Thoracic aorta (tissue), 2 donors: ENCODE results near the gene OR8K3. TPM values are rescaled to one million over a fixed set of nuclear protein-coding genes. Genes with fewer than 3 reads are reported as not detected.

Experiments
- ATAC-seq: fragments of 150-250 bp; one replicate; pipeline ENCODE4 v1.8.0; 2017; ENCODE audit warnings: low read depth; ENCODE audit not compliant: insufficient number of reproducible peaks, low FRiP score
- DNase-seq: peaks from one replicate; pipeline ENCODE4 v3.0.0-alpha.2; 2020; ENCODE audit warnings: low spot score
- H3K27ac ChIP-seq, 2 donors: fragments of 200-600 bp; sonication (generic); 1 replicate in 1 of 2; 2 replicates in 1 of 2; pipeline ENCODE4 v1.5.1; 2016; ENCODE audit warnings: mild to moderate bottlenecking in 2 of 2, moderate library complexity in 2 of 2
- H3K27me3 ChIP-seq: fragments of 200-600 bp; sonication (generic); replicated peaks from 2 replicates; pipeline ENCODE4 v1.6.0; 2016; ENCODE audit warnings: mild to moderate bottlenecking; ENCODE audit not compliant: insufficient read depth
- H3K36me3 ChIP-seq: fragments of 200-600 bp; sonication (generic); one replicate; pipeline ENCODE4 v1.5.1; 2016
- H3K4me1 ChIP-seq, 2 donors: fragments of 200-600 bp; sonication (generic); 1 replicate in 1 of 2; 2 replicates in 1 of 2; pipeline versions ENCODE4 v1.5.1 to v1.6.0; 2016; ENCODE audit warnings: low read depth in 2 of 2, mild to moderate bottlenecking in 1 of 2; ENCODE audit not compliant: control insufficient read depth in 1 of 2
- H3K4me3 ChIP-seq: fragments of 200-600 bp; sonication (generic); 2 replicates; pipeline ENCODE4 v1.5.1; 2016; ENCODE audit warnings: mild to moderate bottlenecking
- H3K9me3 ChIP-seq: fragments of 200-600 bp; sonication (generic); 2 replicates; pipeline ENCODE4 v1.5.1; 2016
- total RNA-seq, 2 donors: library from RNA; depleted of rRNA; stranded (reverse); fragments of >200 nt; gene quantifications; one replicate each; pipeline versions ENCODE4 v1.1.0 to v1.2.3, GENCODE V29; 2016
- TF ChIP-seq, protein P1 (sequence below): fragments of 200-600 bp; sonication (generic); IDR thresholded peaks from one replicate; pipeline ENCODE4 v1.5.1; 2019; ENCODE audit warnings: antibody characterized with exemption

OR8K3 gene
- total RNA-seq, 2 donors from 2014 or later, result not detected

DNA sequence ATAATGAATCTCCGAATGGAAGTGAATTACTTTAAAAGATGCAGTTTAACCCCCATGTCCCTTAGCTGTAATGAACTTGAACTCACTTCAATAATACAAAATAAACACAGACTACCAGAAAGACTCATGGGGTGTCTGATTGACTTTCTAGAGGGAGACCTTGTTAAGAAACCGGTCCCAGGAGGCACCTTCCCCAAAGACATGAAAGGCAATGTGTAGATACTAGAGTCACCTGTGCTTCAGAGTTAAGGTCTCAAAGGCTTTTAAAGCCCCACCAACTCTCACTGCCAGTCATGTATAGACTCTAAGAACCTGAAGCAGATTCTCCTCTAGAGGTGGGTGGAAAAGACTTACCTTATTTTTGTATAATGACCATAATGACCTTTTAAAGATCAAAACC lies 39.0 kb downstream of the OR8K3 start, which contains the start of gene OR8J1:
Gene OR8J1, plus strand, starts transcription at position 301 of the 400 bp plus-strand sequence. CDS start 5,956 bp downstream, outside the sequence.
- DNase-seq (no peak), ATAC-seq (no peak)
- Histone ChIP-seq H3K36me3 (no peaks in the 10 kb centered on the region), H3K4me3 (no peak within 1 kb of the TSS), H3K27me3 (no peaks in the 10 kb centered on the region), H3K9me3 (no peaks in the 10 kb centered on the region), H3K27ac (no peak within 1 kb of the TSS), H3K4me1 (no peaks in the 10 kb centered on the region)
- TF ChIP-seq, protein P1, sequence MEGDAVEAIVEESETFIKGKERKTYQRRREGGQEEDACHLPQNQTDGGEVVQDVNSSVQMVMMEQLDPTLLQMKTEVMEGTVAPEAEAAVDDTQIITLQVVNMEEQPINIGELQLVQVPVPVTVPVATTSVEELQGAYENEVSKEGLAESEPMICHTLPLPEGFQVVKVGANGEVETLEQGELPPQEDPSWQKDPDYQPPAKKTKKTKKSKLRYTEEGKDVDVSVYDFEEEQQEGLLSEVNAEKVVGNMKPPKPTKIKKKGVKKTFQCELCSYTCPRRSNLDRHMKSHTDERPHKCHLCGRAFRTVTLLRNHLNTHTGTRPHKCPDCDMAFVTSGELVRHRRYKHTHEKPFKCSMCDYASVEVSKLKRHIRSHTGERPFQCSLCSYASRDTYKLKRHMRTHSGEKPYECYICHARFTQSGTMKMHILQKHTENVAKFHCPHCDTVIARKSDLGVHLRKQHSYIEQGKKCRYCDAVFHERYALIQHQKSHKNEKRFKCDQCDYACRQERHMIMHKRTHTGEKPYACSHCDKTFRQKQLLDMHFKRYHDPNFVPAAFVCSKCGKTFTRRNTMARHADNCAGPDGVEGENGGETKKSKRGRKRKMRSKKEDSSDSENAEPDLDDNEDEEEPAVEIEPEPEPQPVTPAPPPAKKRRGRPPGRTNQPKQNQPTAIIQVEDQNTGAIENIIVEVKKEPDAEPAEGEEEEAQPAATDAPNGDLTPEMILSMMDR, result no peak

Other genes starting within 250 kb of the OR8K3 start
- not detected for gene OR8I2, start 221.8 kb upstream of the OR8K3 start, total RNA-seq
- not detected for gene OR8H2, start 211.5 kb upstream of the OR8K3 start, total RNA-seq
- gene OR8H3, start 192.8 kb upstream of the OR8K3 start, total RNA-seq, result not detected
- gene OR8J3, start 174.9 kb upstream of the OR8K3 start, total RNA-seq, result not detected
- not detected for gene OR8K5, start 154.8 kb upstream of the OR8K3 start, total RNA-seq
- gene OR5J2, start 138.5 kb upstream of the OR8K3 start, total RNA-seq, result not detected
- gene OR5T2, start 80.9 kb upstream of the OR8K3 start, total RNA-seq, result not detected
- gene OR5T3, start 62.9 kb upstream of the OR8K3 start, total RNA-seq, result not detected
- gene OR5T1, start 41.0 kb upstream of the OR8K3 start, total RNA-seq, result not detected
- not detected for gene OR8H1, start 22.9 kb upstream of the OR8K3 start, total RNA-seq
- not detected for gene OR8K1, start 30.9 kb downstream of the OR8K3 start, total RNA-seq
- gene OR8J1, start 39.1 kb downstream of the OR8K3 start, total RNA-seq, result not detected
- gene OR8U1, start 60.5 kb downstream of the OR8K3 start, total RNA-seq, result not detected
- gene OR5AL1, start 97.6 kb downstream of the OR8K3 start, total RNA-seq, result not detected
- not detected for gene OR5M3, start 158.2 kb downstream of the OR8K3 start, total RNA-seq
- gene OR5M8, start 176.2 kb downstream of the OR8K3 start, total RNA-seq, result not detected
- gene OR5M11, start 228.1 kb downstream of the OR8K3 start, total RNA-seq, result not detected